ENCODE data around the gene RHOF.

DNA sequence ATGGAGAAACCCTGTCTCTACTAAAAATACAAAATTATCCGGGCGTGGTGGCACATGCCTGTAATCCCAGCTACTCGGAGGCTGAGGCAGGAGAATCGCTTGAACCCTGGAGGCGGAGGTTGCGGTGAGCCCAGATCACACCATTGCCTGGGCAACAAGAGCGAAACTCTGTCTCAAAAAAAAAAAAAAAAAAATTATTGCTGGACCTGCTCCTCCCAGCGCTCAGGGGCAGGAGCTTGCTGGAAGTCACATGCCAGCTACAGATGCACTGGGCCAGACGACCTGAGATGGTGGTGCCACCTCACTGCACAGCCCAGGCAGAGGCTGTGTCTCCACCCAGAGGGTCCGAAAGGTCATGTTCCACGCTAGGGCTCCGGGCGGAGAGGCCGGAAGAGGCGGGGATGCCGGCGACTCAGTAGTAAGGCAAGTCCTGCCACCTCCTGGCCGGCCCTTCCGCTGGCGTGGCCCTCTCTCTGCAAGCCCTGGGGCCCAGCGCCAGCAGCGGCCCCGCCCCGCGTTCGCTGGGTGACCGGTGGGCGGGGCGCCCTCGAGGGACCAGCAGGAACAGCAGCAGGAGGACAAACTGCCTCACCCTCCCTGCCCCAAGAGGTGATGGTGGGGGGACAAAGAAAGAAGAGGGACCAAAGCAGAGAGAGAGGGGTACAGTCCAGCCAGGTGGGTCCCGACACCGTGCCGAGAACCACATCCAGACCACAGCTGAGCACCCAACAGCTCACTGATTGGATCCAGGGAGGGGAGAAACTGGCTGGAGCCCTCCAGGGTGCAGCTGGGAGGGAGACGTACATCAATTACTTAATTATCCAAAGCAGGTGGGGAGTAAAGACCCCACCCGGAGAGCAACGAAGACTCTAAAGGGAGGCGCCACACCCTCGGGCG, 3.6 kb upstream of the RHOF start:
- TF ChIP-seq, protein P1, sequence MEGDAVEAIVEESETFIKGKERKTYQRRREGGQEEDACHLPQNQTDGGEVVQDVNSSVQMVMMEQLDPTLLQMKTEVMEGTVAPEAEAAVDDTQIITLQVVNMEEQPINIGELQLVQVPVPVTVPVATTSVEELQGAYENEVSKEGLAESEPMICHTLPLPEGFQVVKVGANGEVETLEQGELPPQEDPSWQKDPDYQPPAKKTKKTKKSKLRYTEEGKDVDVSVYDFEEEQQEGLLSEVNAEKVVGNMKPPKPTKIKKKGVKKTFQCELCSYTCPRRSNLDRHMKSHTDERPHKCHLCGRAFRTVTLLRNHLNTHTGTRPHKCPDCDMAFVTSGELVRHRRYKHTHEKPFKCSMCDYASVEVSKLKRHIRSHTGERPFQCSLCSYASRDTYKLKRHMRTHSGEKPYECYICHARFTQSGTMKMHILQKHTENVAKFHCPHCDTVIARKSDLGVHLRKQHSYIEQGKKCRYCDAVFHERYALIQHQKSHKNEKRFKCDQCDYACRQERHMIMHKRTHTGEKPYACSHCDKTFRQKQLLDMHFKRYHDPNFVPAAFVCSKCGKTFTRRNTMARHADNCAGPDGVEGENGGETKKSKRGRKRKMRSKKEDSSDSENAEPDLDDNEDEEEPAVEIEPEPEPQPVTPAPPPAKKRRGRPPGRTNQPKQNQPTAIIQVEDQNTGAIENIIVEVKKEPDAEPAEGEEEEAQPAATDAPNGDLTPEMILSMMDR (IDR thresholded peaks at IDR 0.05): peak in 5 of 6 experiments; percentile 18 to 49 (median 30)
- peak in 1 of 4 donors; percentile 51 for TF ChIP-seq POLR2A (IDR thresholded peaks at IDR 0.05)

Data from esophagus squamous epithelium (tissue), 4 donors.